EH (cell line): ENCODE measurements around the gene UVSSA.

Experiments
- DNase-seq: peaks from one replicate; pipeline ENCODE4 v3.0.0-alpha.2; 2015; ENCODE audit warnings: low read depth

Gene UVSSA

DNA sequence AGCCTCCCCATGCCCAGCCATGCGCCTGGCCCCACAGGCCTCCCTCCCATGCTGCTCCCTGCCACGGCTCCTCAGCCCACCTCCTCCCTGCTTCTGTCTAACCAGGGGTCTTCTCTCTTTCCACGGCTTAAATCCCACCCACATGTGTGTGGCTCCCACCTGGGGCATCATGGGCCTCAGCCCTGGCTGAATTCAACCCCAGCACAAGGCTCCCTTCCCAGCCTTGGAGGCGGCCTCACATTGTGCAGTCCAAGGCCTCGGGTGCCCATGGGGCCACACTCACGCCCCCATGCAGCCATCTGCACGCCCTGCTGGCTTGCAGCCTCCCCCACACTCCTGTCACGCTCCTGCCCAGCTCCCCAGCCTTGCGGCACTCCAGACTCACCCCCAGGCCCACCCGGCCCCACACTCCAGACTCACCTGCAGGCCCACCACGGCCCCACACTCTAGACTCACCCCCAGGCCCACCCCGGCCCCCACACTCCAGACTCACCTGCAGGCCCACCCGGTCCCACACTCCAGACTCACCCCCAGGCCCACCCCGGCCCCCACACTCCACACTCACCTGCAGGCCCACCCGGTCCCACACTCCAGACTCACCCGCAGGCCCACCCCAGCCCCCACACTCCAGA, 30.4 kb upstream of the UVSSA start:
- no peak for DNase-seq

DNA sequence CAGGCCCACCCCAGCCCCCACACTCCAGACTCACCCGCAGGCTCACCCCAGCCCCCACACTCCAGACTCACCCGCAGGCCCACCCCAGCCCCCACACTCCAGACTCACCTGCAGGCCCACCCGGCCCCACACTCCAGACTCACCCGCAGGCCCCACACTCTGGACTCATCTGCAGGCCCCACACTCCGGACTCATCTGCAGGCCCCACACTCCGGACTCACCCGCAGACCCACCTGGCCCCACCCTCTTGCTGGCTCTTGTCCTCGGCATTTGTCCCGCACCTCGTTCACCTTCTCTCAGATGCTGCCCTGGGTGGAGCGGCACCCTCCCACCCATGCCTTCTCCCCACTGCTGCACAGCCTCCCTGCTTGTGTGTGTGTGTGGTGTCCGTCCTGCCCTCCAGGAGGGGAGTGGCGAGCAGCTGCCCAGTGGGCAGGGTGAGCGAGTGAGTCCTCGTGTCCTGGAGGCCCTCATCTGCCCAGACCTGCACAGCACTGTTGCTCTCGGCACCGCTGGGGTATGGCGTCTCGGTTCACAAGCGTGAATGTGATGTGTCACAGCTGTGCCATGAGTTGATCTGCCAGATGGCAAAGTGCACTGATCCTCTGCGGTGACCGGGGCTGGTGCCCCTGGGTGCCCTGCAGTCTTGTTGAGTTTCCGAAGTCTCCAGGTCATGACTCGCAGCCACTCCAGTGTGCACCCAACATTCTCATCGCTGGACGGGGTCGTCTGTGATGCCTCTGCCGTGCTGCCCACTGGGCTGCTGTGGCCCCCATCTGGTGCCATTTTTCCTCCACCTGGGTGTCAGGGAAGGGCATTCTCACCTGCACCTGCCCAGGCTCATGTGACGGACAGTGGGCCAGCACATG, 29.6 kb upstream of the UVSSA start:
- no peak for DNase-seq

- no peak for DNase-seq
These were observed 29.0 kb upstream of the UVSSA start for GRCh38 chr4:1318046-1318375.

DNA sequence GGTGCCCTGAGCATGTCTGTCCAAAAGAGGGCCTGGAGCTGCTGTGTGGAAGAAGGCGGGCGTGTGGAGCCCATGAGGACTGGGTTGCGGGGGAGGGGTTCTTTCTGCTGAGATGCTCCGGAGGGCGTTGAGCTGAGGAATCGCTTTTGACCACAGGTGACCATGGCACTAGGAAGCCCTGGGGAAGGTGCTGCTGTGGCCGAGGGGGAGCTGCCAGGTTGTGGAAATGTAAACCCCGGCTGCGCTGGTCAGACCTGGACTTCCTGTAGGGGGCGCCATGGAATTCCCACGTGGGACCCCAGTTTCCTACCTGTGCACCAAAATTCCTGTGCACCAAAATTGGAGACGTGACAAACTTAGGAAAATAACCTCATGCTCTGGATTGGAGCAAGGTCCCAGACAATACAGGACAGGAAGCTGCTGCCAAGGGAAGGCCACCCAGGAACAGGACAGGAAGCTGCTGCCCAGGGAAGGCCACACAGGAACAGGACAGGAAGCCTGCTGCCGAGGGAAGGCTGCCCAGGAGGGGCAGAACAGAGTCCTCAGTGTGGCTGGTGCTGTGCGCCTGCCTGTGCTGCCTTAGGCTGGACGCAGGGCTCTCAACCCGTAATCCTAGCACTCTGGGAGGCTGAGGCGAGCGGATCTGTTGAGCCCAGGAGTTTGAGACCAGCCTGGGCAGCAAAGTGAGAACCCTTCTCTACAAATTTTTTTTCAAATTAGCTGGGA, 28.4 kb upstream of the UVSSA start:
- DNase-seq: no peak

DNA sequence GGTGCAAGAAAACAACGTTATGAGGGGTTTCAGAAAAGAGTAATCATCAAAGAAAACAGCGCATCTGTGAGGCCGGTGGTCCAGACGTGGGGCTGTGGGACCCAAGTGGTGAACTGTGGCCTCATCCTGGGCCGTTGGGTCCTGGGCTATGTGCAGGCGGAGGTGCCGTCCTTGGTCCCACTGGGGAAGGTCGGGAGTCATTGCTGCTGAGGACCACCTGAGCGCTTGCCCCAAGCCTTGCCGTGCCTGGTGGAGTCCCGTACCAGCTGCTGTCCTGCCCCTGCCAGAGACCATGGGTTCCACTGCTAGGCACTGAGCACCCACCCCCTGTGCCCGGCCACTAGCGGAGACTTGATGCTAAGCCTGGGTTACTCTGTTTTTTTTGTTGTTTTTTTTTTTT, 25.5 kb upstream of the UVSSA start:
- no peak for DNase-seq

DNA sequence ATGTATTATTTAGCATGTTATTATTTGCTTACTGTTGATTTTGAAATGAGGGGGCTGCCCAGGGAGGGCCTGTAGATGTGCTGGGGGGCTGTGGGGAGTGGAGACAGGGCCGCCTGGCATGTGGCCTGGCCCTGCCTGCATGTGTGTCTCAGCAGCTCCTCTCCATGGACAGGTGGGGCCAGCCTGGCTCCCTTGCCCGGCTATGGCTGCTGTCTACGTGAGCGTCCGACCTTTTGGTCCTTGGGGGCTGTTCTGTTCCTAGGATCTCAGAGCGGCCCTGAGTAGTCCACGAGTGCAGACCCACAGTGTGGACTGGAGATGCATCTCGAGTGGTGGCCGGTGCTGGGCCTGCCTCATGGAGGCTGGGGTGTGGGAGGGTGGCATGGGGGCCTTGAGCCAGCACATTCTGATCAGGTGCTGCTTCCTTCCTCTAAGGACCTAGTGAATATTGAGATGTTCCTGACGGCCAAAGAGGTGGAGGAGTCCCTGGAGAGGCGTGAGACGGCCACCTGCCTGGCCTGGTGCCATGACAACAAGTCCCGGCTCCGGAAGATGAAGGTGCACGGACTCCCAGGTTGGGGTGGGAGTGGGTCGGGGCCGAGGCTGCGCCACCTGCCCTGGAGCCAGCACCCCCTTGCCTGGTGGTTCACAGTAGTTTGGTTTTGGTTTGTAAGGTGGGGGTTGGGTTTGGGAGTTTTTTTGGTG, 24.9 kb upstream of the UVSSA start:
- no peak for DNase-seq

- no peak for DNase-seq
These were observed 23.8 kb upstream of the UVSSA start for GRCh38 chr4:1323280-1323634.

DNA sequence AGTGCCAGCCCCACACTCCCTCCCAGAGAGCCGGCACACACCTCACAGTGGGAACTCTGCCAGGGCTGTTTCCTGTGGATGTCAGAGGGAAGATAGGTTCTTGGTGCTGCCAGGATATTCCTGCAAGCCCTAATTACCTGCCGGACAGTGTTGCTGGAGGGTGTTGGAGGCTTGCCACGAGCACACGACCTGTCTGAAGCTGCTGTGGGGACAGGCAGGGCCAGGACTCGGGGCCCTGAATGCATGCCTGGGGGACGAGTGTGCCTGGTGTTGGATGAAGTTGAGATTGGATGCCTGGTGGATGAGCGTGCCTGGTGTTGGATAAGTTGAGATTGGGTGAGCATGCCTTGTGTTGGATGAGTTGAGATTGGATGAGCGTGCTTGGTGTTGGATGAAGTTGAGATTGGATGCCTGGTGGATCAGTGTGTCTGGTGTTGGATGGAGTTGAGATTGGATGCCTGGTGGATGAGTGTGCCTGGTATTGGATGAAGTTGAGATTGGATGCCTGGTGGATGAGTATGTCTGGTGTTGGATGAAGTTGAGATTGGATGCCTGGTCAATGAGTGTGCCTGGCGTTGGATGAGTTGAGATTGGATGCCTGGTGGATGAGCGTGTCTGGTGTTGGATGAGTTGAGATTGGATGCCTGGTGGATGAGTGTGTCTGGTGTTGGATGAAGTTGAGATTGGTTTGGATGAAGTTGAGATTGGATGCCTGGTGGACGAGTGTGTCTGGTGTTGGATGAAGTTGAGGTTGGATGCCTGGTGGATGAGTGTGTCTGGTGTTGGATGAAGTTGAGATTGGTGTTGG, 23.2 kb upstream of the UVSSA start:
- peak; percentile 93 for DNase-seq

DNA sequence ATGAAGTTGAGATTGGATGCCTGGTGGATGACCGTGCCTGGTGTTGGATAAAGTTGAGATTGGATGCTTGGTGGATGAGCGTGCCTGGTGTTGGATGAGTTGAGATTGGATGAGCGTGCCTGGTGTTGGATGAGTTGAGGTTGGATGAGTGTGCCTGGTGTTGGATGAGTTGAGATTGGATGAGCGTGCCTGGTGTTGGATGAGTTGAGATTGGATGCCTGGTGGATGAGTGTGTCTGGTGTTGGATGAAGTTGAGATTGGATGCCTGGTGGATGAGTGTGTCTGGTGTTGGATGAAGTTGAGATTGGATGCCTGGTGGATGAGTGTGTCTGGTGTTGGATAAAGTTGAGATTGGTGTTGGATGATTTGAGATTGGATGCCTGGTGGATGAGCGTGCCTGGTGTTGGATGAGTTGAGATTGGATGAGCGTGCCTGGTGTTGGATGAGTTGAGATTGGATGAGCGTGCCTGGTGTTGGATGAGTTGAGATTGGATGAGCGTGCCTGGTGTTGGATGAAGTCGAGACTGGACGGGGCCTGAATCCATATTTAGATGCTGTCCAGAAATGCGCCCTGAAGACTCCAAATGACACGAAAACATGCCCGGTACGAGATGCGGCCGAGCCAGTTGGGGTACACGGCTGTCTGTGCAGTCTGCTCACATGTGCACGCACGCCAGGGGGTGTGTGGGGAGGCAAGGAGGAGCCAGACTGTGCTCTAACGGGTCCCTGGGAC, 22.4 kb upstream of the UVSSA start:
- DNase-seq: peak; percentile 56

DNA sequence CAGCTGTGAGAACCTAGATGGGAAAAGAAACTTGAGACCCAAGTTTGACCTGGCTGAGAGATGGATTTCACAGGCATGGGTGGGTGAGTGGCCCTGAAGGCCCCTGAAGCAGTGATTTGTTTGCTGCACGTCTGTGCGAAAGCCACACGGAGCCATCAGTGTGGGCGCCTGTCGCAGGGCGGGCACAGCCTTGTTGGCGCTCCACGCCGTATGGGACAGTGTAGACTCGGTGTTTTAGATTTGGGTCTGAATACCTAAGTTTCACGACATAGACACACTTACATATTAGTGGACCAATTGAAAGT, 21.9 kb upstream of the UVSSA start:
- no peak for DNase-seq

GRCh38 chr4:1325681-1326635, 21.1 kb upstream of the UVSSA start:
- DNase-seq: no peak

DNA sequence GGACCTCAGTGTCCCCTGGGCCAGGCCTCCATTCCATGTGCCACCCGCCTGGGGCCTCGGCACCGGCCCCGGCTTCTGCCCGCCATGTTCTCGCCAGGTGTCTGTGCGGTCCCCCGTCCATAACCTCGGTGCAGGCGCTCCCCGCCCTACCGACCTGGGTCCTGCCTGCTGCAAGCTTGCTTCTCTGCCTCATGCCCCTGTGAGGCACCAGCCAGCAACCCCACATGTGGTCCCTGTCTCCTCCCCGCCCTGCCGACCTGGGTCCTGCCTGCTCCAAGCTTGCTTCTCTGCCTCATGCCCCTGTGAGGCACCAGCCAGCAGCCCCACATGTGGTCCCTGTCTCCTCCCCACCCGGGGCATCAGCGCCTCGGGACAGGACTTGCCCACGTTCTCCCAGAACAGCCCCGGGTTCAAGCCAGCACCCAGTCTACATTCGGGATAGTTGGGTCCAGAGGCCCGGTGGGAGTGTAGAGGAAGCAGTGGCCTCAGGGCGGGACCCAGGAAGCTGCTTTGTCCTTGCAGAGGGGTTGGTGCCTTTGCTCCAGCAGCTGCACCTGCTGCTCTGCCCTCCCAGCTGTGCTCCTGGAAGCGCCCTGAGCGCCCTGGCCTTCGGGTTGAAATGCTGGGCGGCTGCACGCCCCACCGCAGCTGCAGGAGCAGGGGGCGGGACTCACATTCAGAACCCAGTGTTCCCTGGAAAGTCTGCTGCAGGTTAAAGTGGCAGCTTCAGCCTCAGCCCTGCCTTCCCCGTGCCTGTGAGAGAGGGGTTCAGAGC, 20.1 kb upstream of the UVSSA start:
- DNase-seq: no peak

DNA sequence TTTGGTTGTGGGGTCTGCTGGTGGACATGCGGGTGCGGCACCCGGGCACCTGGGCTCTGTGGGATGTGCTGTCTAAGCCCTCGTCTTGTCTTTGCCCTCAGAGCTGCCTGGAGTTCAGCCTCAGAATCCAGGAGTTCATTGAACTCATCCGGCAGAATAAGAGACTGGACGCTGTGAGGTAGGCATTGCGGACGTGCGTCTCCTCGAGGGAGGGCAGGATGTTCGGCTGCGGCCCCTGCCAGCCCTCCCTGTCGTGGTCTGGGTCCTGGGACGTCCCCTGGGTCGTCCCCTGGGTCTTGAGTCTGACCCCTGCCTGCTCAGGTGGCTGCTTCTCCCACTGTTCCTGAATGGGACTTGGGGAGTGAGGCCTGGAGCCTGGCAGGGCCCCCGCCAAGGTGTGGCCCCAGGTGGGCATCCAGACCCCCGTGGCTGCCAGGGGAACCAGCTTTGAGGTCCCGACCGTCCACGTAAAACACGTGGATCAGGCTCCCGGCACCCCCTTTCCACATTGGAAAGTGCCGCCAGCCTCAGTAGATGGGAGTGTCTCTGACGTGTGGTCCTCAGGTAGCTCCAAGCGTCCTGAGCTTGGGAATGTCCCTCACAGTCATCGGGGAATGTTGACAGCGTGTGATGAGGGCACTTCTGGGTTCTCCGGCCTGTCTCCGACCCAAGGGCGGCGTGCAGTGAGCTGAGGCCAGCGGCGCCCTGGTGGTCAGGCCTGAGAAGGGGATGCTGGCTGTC, 19.3 kb upstream of the UVSSA start:
- DNase-seq: no peak

GRCh38 chr4:1328267-1329155, 18.5 kb upstream of the UVSSA start:
- no peak for DNase-seq

DNA sequence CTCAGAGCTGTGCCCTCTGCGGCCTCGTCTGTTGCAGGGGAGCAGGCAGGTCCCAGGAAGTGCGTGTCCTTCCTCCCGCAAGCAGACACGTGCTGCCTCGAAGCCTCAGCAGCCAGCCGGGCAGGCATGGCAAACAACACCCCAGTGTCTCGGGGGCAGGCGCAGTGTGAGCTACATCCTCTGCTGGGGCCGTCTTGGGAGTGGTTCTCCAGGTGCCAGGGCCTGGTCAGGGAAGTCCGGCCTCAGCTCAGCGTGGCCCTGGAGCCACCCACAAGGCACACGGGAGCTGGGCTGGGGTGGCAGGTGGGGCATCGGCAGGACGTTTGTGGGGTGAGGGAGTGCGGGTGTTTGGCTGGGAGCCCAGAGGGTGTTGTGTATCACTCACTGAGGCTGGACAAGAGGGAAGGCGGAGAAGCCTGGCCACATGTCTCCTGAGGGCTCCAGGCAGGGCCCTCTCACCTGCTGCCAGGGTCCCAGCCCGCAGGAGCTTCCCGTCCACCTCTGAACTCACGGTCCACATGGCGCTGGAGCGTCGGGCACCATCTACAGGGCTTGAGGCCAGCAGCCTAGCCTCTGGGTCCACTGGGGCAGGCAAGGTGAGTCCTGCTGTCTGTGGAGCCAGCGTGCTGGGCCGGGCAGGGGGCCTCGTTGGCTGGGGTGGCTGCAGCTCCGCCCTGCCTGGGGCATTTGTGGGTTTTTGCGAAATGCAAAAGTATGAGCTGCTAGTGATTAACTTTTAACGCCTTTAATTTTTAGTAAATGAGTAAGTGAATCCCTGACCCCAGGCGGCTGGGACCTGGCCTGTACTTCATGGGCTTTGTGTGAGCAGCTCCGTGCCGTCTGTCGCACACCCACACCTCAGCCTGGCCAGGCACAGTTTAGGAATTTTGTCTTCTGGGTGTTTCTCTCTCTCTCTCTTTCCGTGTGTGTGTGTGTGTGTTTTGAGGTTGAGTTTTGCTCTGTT, 17.3 kb upstream of the UVSSA start:
- no peak for DNase-seq
